ENCODE measurements around the gene NFIA. TPM values are rescaled to one million over a fixed set of nuclear protein-coding genes. Genes with fewer than 3 reads are reported as not detected.
A peak's percentile ranks its signal among the peaks of the same experiment; 100 is the strongest.

NFIA gene
- total and polyA plus RNA-seq, 9 of the 15 experiments (the other 6 are each of a cell fraction or from before 2014, with no cell fraction given), result 5.3 to 24.9 (median 9.8) TPM

- 0 out of 2 replicates have a peak, but pooled peaks have one; percentile 44 for TF ChIP-seq HIVEP1 (CRISPR knock-in tag; IDR thresholded peaks at IDR 0.05)
- peak; percentile 95 for TF ChIP-seq EP300 (IDR thresholded peaks at IDR 0.05; ENCODE audit: low read length)
- TF ChIP-seq TBP (optimal IDR thresholded peaks at IDR 0.05; ENCODE audit: low read depth, low read length), result peak; percentile 42
- no peak for TF ChIP-seq ZBTB43 (CRISPR knock-in tag; IDR thresholded peaks at IDR 0.05)
- TF ChIP-seq MYNN (IDR thresholded peaks at IDR 0.05), result 0 out of 2 replicates have a peak, but pooled peaks have one; percentile 50
- no peak for TF ChIP-seq MYNN (CRISPR knock-in tag; IDR thresholded peaks at IDR 0.05)
- peak; percentile 36 to 42; a peak in 2 of 4 replicates for TF ChIP-seq TRIM24 (IDR thresholded peaks at IDR 0.05)
- TF ChIP-seq DPF2 (IDR thresholded peaks at IDR 0.05), result peak; percentile 91
- TF ChIP-seq POLR2AphosphoS5 (IDR thresholded peaks at IDR 0.05; ENCODE audit: control insufficient read depth, insufficient read depth, low read depth, low read length), result peak; percentile 64; the same call in 1 of the 2 replicates
- TF ChIP-seq MYBL2 (IDR thresholded peaks at IDR 0.05; ENCODE audit: low read depth), result peak; percentile 70
- TF ChIP-seq MYBL2 (CRISPR knock-in tag; IDR thresholded peaks at IDR 0.05; ENCODE audit: borderline replicate concordance), result no peak
- no peak for TF ChIP-seq MEF2A (IDR thresholded peaks at IDR 0.05; ENCODE audit: control insufficient read depth, low read depth, low read length)
- TF ChIP-seq NCOR1 (IDR thresholded peaks at IDR 0.05), result peak; percentile 85
- peak; percentile 54; the same call in 1 of the 2 replicates for TF ChIP-seq ZBTB2 (IDR thresholded peaks at IDR 0.05)
- no peak for TF ChIP-seq ZNF77 (CRISPR knock-in tag; IDR thresholded peaks at IDR 0.05)
- peak; percentile 90 for TF ChIP-seq TCF3 (CRISPR knock-in tag; IDR thresholded peaks at IDR 0.05)
- peak; percentile 78 for TF ChIP-seq SOX6 (IDR thresholded peaks at IDR 0.05)
- no peak for TF ChIP-seq KLF6 (CRISPR knock-in tag; IDR thresholded peaks at IDR 0.05; ENCODE audit: borderline replicate concordance)
- 0 out of 2 replicates have a peak, but pooled peaks have one; percentile 23 for TF ChIP-seq POLR2H (tag; IDR thresholded peaks at IDR 0.05; ENCODE audit: low read depth)
- TF ChIP-seq ZNF589 (CRISPR knock-in tag; IDR thresholded peaks at IDR 0.05; ENCODE audit: low read depth), result 0 out of 2 replicates have a peak, but pooled peaks have one; percentile 42
- TF ChIP-seq USF1 (CRISPR knock-in tag; IDR thresholded peaks at IDR 0.05), result no peak
- TF ChIP-seq CTBP1 (IDR thresholded peaks at IDR 0.05; ENCODE audit: borderline replicate concordance), result peak; percentile 40; the same call in 1 of the 2 replicates
- 0 out of 2 replicates have a peak, but pooled peaks have one; percentile 20 for TF ChIP-seq RB1 (IDR thresholded peaks at IDR 0.05; ENCODE audit: low read depth)
- TF ChIP-seq NR1H2 (CRISPR knock-in tag; IDR thresholded peaks at IDR 0.05), result no peak
- TF ChIP-seq SAFB (IDR thresholded peaks at IDR 0.05; ENCODE audit: borderline replicate concordance, low read depth, low read length), result no peak
- no peak for TF ChIP-seq SMAD4 (CRISPR knock-in tag; conservative IDR thresholded peaks at IDR 0.05)
- TF ChIP-seq RNF2 (IDR thresholded peaks at IDR 0.05), result peak; percentile 48; the same call in 1 of the 2 replicates
- TF ChIP-seq FIP1L1 (IDR thresholded peaks at IDR 0.05; ENCODE audit: low read depth, low read length, poor library complexity, severe bottlenecking), result no peak
Measured at GRCh38 chr1:61170328-61171238, 88.2 kb downstream of the NFIA start (continued).
